ENCODE measurements around the gene NAV2. TPM values are rescaled to one million over a fixed set of nuclear protein-coding genes. Genes with fewer than 3 reads are reported as not detected.

NAV2 gene
- total RNA-seq, 1 donor from 2014 or later, result 44.8 TPM

- Histone ChIP-seq H3K4me1 (no peaks in the 10 kb centered on the region), H3K27me3 (no peaks in the 10 kb centered on the region), H3K36me3 (no peaks in the 10 kb centered on the region), H3K27ac (no peak overlapping the region), H3K9me3 (no peaks in the 10 kb centered on the region), H3K4me3 (no peak overlapping the region)
- TF ChIP-seq CTCF (IDR thresholded peaks at IDR 0.05), result no peak
- ATAC-seq, result no peak
- intact Hi-C loops (cut with DNase I), result no loop called here
- DNase-seq, result no peak
Measured at GRCh38 chr11:20036626-20037335, 324.1 kb downstream of the NAV2 start.

GRCh38 chr11:20037396-20038153 lies 324.9 kb downstream of the NAV2 start:
- H3K9me3 ChIP-seq, result no peaks in the 10 kb centered on the region
- no peak for ATAC-seq
- no peak for DNase-seq
- no peak for TF ChIP-seq CTCF (IDR thresholded peaks at IDR 0.05)
- H3K4me1 ChIP-seq, result no peaks in the 10 kb centered on the region
- no peaks in the 10 kb centered on the region for H3K27me3 ChIP-seq
- no peaks in the 10 kb centered on the region for H3K36me3 ChIP-seq
- H3K27ac ChIP-seq, result no peak overlapping the region
- H3K4me3 ChIP-seq, result no peak overlapping the region
- intact Hi-C loops (cut with DNase I), result no loop called here

GRCh38 chr11:20038412-20038811 lies 325.8 kb downstream of the NAV2 start:
- DNase-seq (no peak), ATAC-seq (no peak)
- Histone ChIP-seq H3K4me1 (no peaks in the 10 kb centered on the region), H3K9me3 (no peaks in the 10 kb centered on the region), H3K4me3 (no peak overlapping the region), H3K27ac (no peak overlapping the region), H3K36me3 (no peaks in the 10 kb centered on the region), H3K27me3 (no peaks in the 10 kb centered on the region)
- no peak for TF ChIP-seq CTCF (IDR thresholded peaks at IDR 0.05)
- intact Hi-C loops (cut with DNase I), result no loop called here

GRCh38 chr11:20038972-20039371 lies 326.3 kb downstream of the NAV2 start:
- no peak for TF ChIP-seq CTCF (IDR thresholded peaks at IDR 0.05)
- ATAC-seq, result peak; percentile 27
- H3K27me3 ChIP-seq, result no peaks in the 10 kb centered on the region
- H3K4me3 ChIP-seq, result no peak overlapping the region
- no peaks in the 10 kb centered on the region for H3K36me3 ChIP-seq
- no peak for DNase-seq
- H3K9me3 ChIP-seq, result no peaks in the 10 kb centered on the region
- intact Hi-C loops (cut with DNase I), result no loop called here
- no peaks in the 10 kb centered on the region for H3K4me1 ChIP-seq
- no peak overlapping the region for H3K27ac ChIP-seq

- no peak for TF ChIP-seq CTCF (IDR thresholded peaks at IDR 0.05)
- no peak for DNase-seq
Measured at GRCh38 chr11:20041499-20041898, 328.9 kb downstream of the NAV2 start.

More at GRCh38 chr11:20041499-20041898, 328.9 kb downstream of the NAV2 start:
- Histone ChIP-seq H3K27me3 (no peaks in the 10 kb centered on the region), H3K27ac (no peak overlapping the region), H3K36me3 (no peaks in the 10 kb centered on the region), H3K4me3 (no peak overlapping the region), H3K9me3 (no peaks in the 10 kb centered on the region), H3K4me1 (no peaks in the 10 kb centered on the region)
- intact Hi-C loops (cut with DNase I), result no loop called here
- no peak for ATAC-seq

All from upper lobe of right lung (tissue), 1 donor.